Coronary artery (tissue), 2 donors: Measurements from ENCODE around the gene WT1.

ENCODE experiments used
- DNase-seq: peaks from one replicate; pipeline ENCODE4 v3.0.0-alpha.2; 2017; ENCODE audit warnings: low spot score
- H3K27ac ChIP-seq, 2 donors: fragments of 200-600 bp; sonication (generic); one replicate each; pipeline ENCODE4 v1.5.1; 2016 to 2019
- H3K4me3 ChIP-seq: fragments of 200-600 bp; sonication (generic); 2 replicates; pipeline ENCODE4 v1.5.1; 2016; ENCODE audit warnings: mild to moderate bottlenecking, moderate library complexity
- CTCF ChIP-seq: fragments of 200-600 bp; sonication (generic); IDR thresholded peaks from one replicate; pipeline ENCODE4 v1.5.1; 2019; ENCODE audit warnings: antibody characterized with exemption

Gene WT1

GRCh38 chr11:32414925-32415324 is 20.4 kb downstream of the WT1 start:
- DNase-seq: no peak
- no peak for TF ChIP-seq CTCF
- Histone ChIP-seq H3K4me3 (no peak overlapping the region), H3K27ac (no peak overlapping the region)

GRCh38 chr11:32411942-32412615 is 23.3 kb downstream of the WT1 start:
- no peak for TF ChIP-seq CTCF
- Histone ChIP-seq H3K4me3 (no peak overlapping the region), H3K27ac (no peak overlapping the region)
- no peak for DNase-seq

- no peak for TF ChIP-seq CTCF
- Histone ChIP-seq H3K27ac (no peak overlapping the region), H3K4me3 (no peak overlapping the region)
- no peak for DNase-seq
Observed at GRCh38 chr11:32405592-32405991, 29.7 kb downstream of the WT1 start.

GRCh38 chr11:32402836-32403235 is 32.5 kb downstream of the WT1 start:
- TF ChIP-seq CTCF: no peak
- no peak overlapping the region for H3K27ac ChIP-seq
- no peak overlapping the region for H3K4me3 ChIP-seq
- DNase-seq: no peak

GRCh38 chr11:32400670-32401369 is 34.5 kb downstream of the WT1 start:
- no peak overlapping the region for H3K27ac ChIP-seq
- no peak for TF ChIP-seq CTCF
- H3K4me3 ChIP-seq: no peak overlapping the region
- no peak for DNase-seq

GRCh38 chr11:32400196-32400595 is 35.1 kb downstream of the WT1 start:
- DNase-seq: no peak
- TF ChIP-seq CTCF: no peak
- Histone ChIP-seq H3K27ac (no peak overlapping the region), H3K4me3 (no peak overlapping the region)

- no peak overlapping the region for H3K4me3 ChIP-seq
- DNase-seq: no peak
- no peak for TF ChIP-seq CTCF
- no peak overlapping the region for H3K27ac ChIP-seq
Observed at GRCh38 chr11:32396991-32397390, 38.3 kb downstream of the WT1 start.
